ENCODE measurements around the gene CHRD. TPM values are rescaled to one million over a fixed set of nuclear protein-coding genes. Genes with fewer than 3 reads are reported as not detected.
A peak's percentile ranks its signal among the peaks of the same experiment; 100 is the strongest.
"Not testable (repeated sequence)": the region's sequence is repeated elsewhere in the genome, so short reads cannot be mapped to it uniquely, and the experiment has no call there.

Gene CHRD
- polyA plus RNA-seq, 1 donor = 3.7 TPM

- Histone ChIP-seq H3K4me1 (ENCODE audit: control insufficient read depth, insufficient read depth, low read length) (peaks cover 24% of the 10 kb centered on the region), H3K4me3 (ENCODE audit: low read length) (no peak overlapping the region), H3K9me3 (ENCODE audit: control insufficient read depth, low read depth, low read length) (no peaks in the 10 kb centered on the region), H3K36me3 (ENCODE audit: control insufficient read depth, insufficient read depth, low read length) (peaks cover 38% of the 10 kb centered on the region), H3K27me3 (ENCODE audit: control insufficient read depth, insufficient read depth, low read length) (no peaks in the 10 kb centered on the region), H3K27ac (ENCODE audit: low read length) (peak overlapping the region; percentile 63)
- 100% methylated on average over 1 of the region's 7 CpGs for WGBS (ENCODE audit: insufficient coverage, low lambda C conversion rate)
- no peak for DNase-seq
Observed at GRCh38 chr3:184337981-184338380, 41.9 kb upstream of the CHRD start.

- no peaks in the 10 kb centered on the region for H3K9me3 ChIP-seq (ENCODE audit: control insufficient read depth, low read depth, low read length)
- peaks cover 38% of the 10 kb centered on the region for H3K36me3 ChIP-seq (ENCODE audit: control insufficient read depth, insufficient read depth, low read length)
- H3K27ac ChIP-seq (ENCODE audit: low read length) = peak overlapping the region; percentile 63
- DNase-seq = peak; percentile 82 to 84
- H3K4me3 ChIP-seq (ENCODE audit: low read length) = peak overlapping the region; percentile 1
- H3K27me3 ChIP-seq (ENCODE audit: control insufficient read depth, insufficient read depth, low read length) = no peaks in the 10 kb centered on the region
- WGBS (ENCODE audit: insufficient coverage, low lambda C conversion rate) = no CpG with 5 or more reads among the region's 37 CpGs
- peaks cover 24% of the 10 kb centered on the region for H3K4me1 ChIP-seq (ENCODE audit: control insufficient read depth, insufficient read depth, low read length)
Observed at GRCh38 chr3:184338511-184338945, 41.3 kb upstream of the CHRD start.

- no peaks in the 10 kb centered on the region for H3K27me3 ChIP-seq (ENCODE audit: control insufficient read depth, insufficient read depth, low read length)
- H3K9me3 ChIP-seq (ENCODE audit: control insufficient read depth, low read depth, low read length) = no peaks in the 10 kb centered on the region
- no CpG with 5 or more reads among the region's 8 CpGs for WGBS (ENCODE audit: insufficient coverage, low lambda C conversion rate)
- H3K27ac ChIP-seq (ENCODE audit: low read length) = peak overlapping the region; percentile 20
- peak overlapping the region; percentile 1 for H3K4me3 ChIP-seq (ENCODE audit: low read length)
- H3K36me3 ChIP-seq (ENCODE audit: control insufficient read depth, insufficient read depth, low read length) = peaks cover 36% of the 10 kb centered on the region
- peaks cover 24% of the 10 kb centered on the region for H3K4me1 ChIP-seq (ENCODE audit: control insufficient read depth, insufficient read depth, low read length)
- DNase-seq = no peak
Observed at GRCh38 chr3:184339001-184339400, 40.9 kb upstream of the CHRD start.

- not testable (repeated sequence) for H3K27ac ChIP-seq (ENCODE audit: low read length); DNase-seq; H3K9me3 ChIP-seq (ENCODE audit: control insufficient read depth, low read depth, low read length); H3K4me3 ChIP-seq (ENCODE audit: low read length); H3K27me3 ChIP-seq (ENCODE audit: control insufficient read depth, insufficient read depth, low read length)
- peaks cover 35% of the 10 kb centered on the region for H3K36me3 ChIP-seq (ENCODE audit: control insufficient read depth, insufficient read depth, low read length)
- H3K4me1 ChIP-seq (ENCODE audit: control insufficient read depth, insufficient read depth, low read length) = peaks cover 24% of the 10 kb centered on the region
- no CpG with 5 or more reads among the region's 19 CpGs for WGBS (ENCODE audit: insufficient coverage, low lambda C conversion rate)
Observed at GRCh38 chr3:184339451-184340135, 40.3 kb upstream of the CHRD start.

- no CpG with 5 or more reads among the region's 7 CpGs for WGBS (ENCODE audit: insufficient coverage, low lambda C conversion rate)
- H3K4me3 ChIP-seq (ENCODE audit: low read length) = no peak overlapping the region
- no peak for DNase-seq
- H3K4me1 ChIP-seq (ENCODE audit: control insufficient read depth, insufficient read depth, low read length) = peaks cover 33% of the 10 kb centered on the region
- peaks cover 38% of the 10 kb centered on the region for H3K36me3 ChIP-seq (ENCODE audit: control insufficient read depth, insufficient read depth, low read length)
- no peaks in the 10 kb centered on the region for H3K27me3 ChIP-seq (ENCODE audit: control insufficient read depth, insufficient read depth, low read length)
- H3K27ac ChIP-seq (ENCODE audit: low read length) = no peak overlapping the region
- no peaks in the 10 kb centered on the region for H3K9me3 ChIP-seq (ENCODE audit: control insufficient read depth, low read depth, low read length)
Observed at GRCh38 chr3:184341925-184342324, 37.9 kb upstream of the CHRD start.

- no CpG with 5 or more reads among the region's 5 CpGs for WGBS (ENCODE audit: insufficient coverage, low lambda C conversion rate)
Observed at GRCh38 chr3:184343200-184343876, 36.5 kb upstream of the CHRD start.

GRCh38 chr3:184344579-184345316 lies 35.1 kb upstream of the CHRD start:
- Histone ChIP-seq H3K36me3 (ENCODE audit: control insufficient read depth, insufficient read depth, low read length) (peaks cover 38% of the 10 kb centered on the region), H3K9me3 (ENCODE audit: control insufficient read depth, low read depth, low read length) (no peaks in the 10 kb centered on the region), H3K27ac (ENCODE audit: low read length) (no peak overlapping the region), H3K4me1 (ENCODE audit: control insufficient read depth, insufficient read depth, low read length) (peaks cover 19% of the 10 kb centered on the region), H3K27me3 (ENCODE audit: control insufficient read depth, insufficient read depth, low read length) (no peaks in the 10 kb centered on the region), H3K4me3 (ENCODE audit: low read length) (no peak overlapping the region)
- no peak for DNase-seq
- WGBS (ENCODE audit: insufficient coverage, low lambda C conversion rate) = no CpG with 5 or more reads among the region's 24 CpGs

More at GRCh38 chr3:184343200-184343876, 36.5 kb upstream of the CHRD start:
- no peaks in the 10 kb centered on the region for H3K9me3 ChIP-seq (ENCODE audit: control insufficient read depth, low read depth, low read length)
- no peak for DNase-seq
- peaks cover 38% of the 10 kb centered on the region for H3K36me3 ChIP-seq (ENCODE audit: control insufficient read depth, insufficient read depth, low read length)
- peaks cover 25% of the 10 kb centered on the region for H3K4me1 ChIP-seq (ENCODE audit: control insufficient read depth, insufficient read depth, low read length)
- H3K27ac ChIP-seq (ENCODE audit: low read length) = no peak overlapping the region
- H3K4me3 ChIP-seq (ENCODE audit: low read length) = no peak overlapping the region
- H3K27me3 ChIP-seq (ENCODE audit: control insufficient read depth, insufficient read depth, low read length) = no peaks in the 10 kb centered on the region

GRCh38 chr3:184345317-184346144 lies 34.3 kb upstream of the CHRD start:
- peaks cover 41% of the 10 kb centered on the region for H3K36me3 ChIP-seq (ENCODE audit: control insufficient read depth, insufficient read depth, low read length)
- peak; percentile 89 to 92 for DNase-seq
- H3K27me3 ChIP-seq (ENCODE audit: control insufficient read depth, insufficient read depth, low read length) = no peaks in the 10 kb centered on the region
- peak overlapping the region; percentile 75 for H3K27ac ChIP-seq (ENCODE audit: low read length)
- peaks cover 19% of the 10 kb centered on the region for H3K4me1 ChIP-seq (ENCODE audit: control insufficient read depth, insufficient read depth, low read length)
- no peak overlapping the region for H3K4me3 ChIP-seq (ENCODE audit: low read length)
- 20% methylated on average over 2 of the region's 14 CpGs for WGBS (ENCODE audit: insufficient coverage, low lambda C conversion rate)
- H3K9me3 ChIP-seq (ENCODE audit: control insufficient read depth, low read depth, low read length) = no peaks in the 10 kb centered on the region

- DNase-seq = no peak
- Histone ChIP-seq H3K27me3 (ENCODE audit: control insufficient read depth, insufficient read depth, low read length) (no peaks in the 10 kb centered on the region), H3K9me3 (ENCODE audit: control insufficient read depth, low read depth, low read length) (no peaks in the 10 kb centered on the region), H3K4me1 (ENCODE audit: control insufficient read depth, insufficient read depth, low read length) (peaks cover 25% of the 10 kb centered on the region), H3K4me3 (ENCODE audit: low read length) (no peak overlapping the region), H3K27ac (ENCODE audit: low read length) (peak overlapping the region; percentile 75), H3K36me3 (ENCODE audit: control insufficient read depth, insufficient read depth, low read length) (peaks cover 43% of the 10 kb centered on the region)
- 81% methylated on average over 2 of the region's 20 CpGs for WGBS (ENCODE audit: insufficient coverage, low lambda C conversion rate)
Observed at GRCh38 chr3:184346480-184347190, 33.2 kb upstream of the CHRD start.
